GM18517 (cell line): ENCODE measurements around the gene CSNK1G1.
"Not testable (repeated sequence)": the region's sequence is repeated elsewhere in the genome, so short reads cannot be mapped to it uniquely, and the experiment has no call there.

Experiments
- ATAC-seq: cut with Tn5 transposase; IDR thresholded peaks from one replicate; pipeline ENCODE4 v1.9.1; 2021; ENCODE audit warnings: mild to moderate bottlenecking, moderate library complexity; ENCODE audit not compliant: unreplicated experiment

CSNK1G1 gene

GRCh38 chr15:64289550-64289949 lies 66.4 kb downstream of the CSNK1G1 start:
- no peak for ATAC-seq

DNA sequence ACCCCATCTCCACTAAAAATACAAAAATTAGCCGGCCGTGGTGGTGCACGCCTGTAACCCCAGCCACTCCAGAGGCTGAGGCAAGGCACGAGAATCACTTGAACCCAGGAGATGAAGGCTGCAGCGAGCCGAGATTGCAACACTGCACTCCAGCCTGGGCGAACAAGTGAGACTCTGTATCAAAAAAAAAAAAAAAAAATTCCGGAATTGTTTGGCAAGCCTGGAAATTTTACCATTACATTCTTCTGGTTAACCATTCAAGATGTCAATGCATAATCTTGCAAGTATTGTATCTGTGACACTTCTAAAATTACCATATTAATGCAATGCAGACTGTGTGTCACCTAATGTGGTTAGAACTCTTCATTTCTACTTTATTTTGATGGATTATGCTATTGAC lies 67.0 kb downstream of the CSNK1G1 start:
- no peak for ATAC-seq

DNA sequence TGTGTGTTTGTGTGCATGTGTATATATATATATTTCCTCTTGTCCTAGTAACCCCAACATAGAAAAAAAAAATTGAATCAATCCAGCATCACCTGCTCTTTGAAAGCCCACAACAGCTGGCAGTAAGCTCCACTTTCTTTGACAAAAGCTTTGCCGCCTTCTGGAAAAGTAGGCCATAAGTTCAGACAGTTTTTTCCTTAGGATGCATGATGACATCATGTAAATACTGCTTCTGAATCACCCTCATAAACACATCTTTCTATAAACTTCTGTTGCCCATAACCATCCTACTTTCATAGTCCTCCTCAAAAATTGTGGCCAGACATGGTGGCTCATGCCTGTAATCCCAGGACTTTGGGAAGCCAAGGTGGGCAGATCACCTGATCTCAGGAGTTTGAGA lies 67.4 kb downstream of the CSNK1G1 start:
- ATAC-seq, result no peak

DNA sequence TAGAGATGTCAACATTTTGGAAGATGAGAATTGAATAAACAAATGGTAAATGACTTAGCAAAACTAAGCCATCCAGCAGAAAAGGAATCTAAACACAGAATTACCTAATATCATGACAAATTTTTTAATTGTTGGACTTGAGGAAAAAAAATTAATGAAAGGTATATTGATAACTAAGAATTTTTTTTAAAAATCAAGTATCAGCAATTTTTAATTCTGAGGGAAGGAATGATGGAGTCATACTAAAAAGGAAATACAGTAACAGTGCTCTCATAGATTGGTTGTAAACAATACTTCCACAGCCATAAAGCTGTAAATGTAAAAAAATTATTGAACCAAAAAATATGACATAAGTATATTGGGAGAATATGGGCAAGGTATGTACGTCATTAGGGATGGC lies 68.0 kb downstream of the CSNK1G1 start:
- ATAC-seq, result no peak

DNA sequence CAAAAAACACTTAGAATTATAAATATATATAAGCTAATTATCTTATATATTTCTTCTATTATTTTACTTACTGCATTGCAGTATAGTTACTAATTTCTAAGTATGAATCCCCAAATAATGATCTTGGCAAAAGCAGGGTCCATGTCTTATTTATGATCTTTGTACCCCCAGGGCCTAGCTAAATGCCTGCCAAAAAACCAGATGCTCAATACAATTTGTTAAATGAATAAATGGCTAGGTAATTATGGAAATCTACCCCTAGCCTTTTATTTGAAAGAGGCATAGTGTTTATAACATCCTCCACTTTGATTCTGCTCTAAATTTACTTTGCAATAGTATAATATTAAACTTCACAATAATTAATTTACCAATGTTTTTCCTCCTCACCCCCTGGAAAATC lies 69.5 kb downstream of the CSNK1G1 start:
- no peak for ATAC-seq

GRCh38 chr15:64285871-64286270 lies 70.1 kb downstream of the CSNK1G1 start:
- no peak for ATAC-seq

GRCh38 chr15:64285150-64285549 lies 70.8 kb downstream of the CSNK1G1 start:
- ATAC-seq, result no peak

- ATAC-seq, result no peak
Observed at GRCh38 chr15:64284042-64284441, 71.9 kb downstream of the CSNK1G1 start.

DNA sequence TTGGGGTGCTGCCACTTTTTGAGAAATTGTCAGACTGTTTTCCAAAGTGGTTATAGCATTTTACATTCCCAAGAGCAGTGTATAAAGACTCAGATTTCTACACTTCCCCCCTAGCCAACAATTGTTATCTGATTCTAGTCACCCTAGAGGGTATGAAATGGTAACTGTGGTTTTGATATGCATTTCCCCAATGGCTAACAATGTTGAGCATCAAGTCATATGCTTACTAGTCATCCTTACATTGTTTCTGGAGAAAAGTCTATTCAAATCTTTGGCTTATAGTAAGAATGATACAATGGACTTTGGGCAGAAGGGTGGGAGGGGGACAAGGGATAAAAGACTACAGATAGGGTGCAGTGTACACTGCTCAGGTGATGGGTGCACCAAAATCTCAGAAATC lies 73.3 kb downstream of the CSNK1G1 start:
- ATAC-seq, result no peak

- no peak for ATAC-seq
Observed at GRCh38 chr15:64279131-64279530, 76.8 kb downstream of the CSNK1G1 start.

GRCh38 chr15:64275934-64276333 lies 80.0 kb downstream of the CSNK1G1 start:
- no peak for ATAC-seq

- no peak for ATAC-seq
Observed at GRCh38 chr15:64274341-64274950, 81.5 kb downstream of the CSNK1G1 start.

DNA sequence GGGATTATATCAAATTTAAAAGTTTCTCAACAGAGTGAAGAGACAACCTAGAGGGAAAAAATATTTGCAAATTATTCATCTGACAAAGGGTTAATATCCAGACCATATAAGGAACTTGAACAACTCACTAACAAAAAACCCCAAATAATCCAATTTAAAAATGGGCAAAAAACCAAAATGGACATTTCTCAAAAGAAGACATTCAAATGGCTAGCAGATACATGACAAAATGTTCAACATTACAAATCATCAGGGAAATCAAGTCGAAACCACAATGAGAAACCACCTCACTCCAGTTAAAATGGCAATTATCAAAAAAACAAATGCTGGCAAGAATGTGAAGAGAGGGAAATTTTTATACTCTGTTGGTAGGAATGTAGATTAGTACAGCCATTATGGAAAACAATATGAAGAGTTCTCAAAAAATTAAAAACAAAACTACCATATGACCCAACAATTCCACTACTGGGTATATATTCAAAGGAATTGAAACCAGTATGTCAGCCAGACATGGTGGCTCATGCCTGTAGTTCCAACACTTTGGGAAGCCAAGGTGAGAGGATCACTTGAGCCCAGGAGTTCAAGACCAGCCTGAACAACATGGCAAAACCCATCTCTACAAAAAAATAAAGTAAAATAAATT lies 88.5 kb downstream of the CSNK1G1 start:
- no peak for ATAC-seq

- ATAC-seq, result not testable (repeated sequence)
Observed at GRCh38 chr15:64265188-64265587, 90.8 kb downstream of the CSNK1G1 start.

DNA sequence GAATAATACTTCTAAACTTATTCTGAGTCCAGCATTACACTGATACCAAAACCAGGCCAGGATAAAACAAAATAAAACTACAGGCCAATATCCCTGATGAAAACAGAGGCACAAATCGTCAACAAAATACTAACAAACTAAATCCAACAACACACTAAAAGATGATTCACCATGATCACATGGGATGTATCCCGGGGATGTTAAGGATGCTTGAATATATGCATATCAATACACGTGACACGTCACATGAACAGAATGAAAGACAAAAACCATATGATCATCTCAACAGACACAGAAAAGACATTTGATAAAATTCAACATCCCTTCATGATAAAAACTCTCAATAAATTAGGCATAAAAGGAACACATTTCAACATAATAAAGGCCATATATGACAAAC lies 91.5 kb downstream of the CSNK1G1 start:
- ATAC-seq, result no peak

GRCh38 chr15:64263567-64263966 lies 92.4 kb downstream of the CSNK1G1 start:
- ATAC-seq, result no peak

GRCh38 chr15:64256051-64256450 lies 99.9 kb downstream of the CSNK1G1 start:
- no peak for ATAC-seq

GRCh38 chr15:64251658-64252057 lies 104.3 kb downstream of the CSNK1G1 start:
- no peak for ATAC-seq

DNA sequence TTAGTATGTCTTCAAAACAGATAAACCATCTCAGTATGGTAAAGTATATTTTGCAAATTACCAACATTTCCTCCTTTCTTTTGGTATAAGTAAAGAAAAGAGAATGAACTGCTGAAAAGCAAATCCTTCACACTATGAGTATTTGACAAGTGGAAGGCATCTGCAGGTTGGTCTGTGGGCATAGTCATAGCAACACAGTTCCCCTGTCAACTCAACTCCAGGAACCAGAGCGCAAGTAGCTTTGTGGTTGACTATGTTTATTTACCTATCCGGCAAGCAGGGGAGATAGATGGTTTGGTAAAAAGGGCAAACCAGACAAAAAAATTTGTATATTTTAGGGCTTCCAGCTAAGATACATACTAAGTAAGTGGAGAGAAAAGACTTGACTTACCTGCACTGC lies 104.9 kb downstream of the CSNK1G1 start:
- ATAC-seq, result no peak

DNA sequence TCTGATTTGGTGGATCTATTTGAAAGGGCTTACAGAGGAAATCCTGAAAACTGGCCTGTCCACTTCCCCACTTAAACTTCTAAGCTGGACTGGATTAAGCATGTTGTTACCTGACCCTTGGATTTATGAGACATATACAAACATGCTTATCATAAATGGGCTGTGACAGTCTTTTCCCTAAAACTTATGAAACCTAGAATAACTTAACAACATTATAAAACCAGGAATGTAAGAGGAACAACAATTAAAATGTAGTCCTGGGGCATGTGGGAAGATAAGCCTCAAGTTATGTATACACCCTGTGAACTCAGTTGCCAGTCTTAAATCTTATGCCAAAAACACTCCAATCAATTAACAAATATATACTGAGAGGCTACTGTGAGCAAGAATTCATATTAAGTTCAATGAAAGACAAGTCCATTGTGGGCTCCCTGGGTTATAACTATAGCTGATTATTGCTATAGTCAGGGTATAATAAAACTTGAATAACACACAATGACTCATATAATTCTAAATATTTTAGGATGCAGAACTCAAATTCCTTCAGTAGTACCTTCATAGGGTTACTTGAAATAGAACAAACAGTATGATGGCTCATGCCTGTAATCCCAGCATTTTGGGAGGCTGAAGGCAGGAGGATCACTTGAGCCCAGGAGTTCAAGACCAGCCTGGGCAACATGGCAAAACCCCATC lies 105.9 kb downstream of the CSNK1G1 start:
- ATAC-seq, result no peak

DNA sequence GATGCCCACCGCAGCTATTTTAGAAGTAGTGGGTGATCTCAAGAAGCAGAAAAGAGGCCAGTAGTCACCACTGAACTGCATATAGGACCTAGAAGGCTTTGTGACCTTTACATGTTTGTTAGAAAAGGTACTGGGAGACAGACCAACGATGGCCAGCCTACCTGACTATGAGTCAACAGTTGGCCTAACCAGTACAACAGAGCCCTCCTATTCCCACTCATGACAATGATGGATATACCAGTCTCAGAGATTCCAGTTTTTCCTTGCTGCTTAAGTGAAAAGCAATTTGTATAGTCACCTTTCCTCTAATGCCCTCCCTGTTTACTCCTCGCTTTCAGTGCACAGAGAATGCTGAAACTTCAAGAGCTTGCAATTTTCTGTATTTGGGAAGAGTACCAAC lies 106.6 kb downstream of the CSNK1G1 start:
- ATAC-seq, result no peak

- ATAC-seq, result peak; percentile 74
Observed at GRCh38 chr15:64247906-64248541, 107.9 kb downstream of the CSNK1G1 start.
